GM13977 (cell line): Measurements from ENCODE around the gene TUT1.

Experiments
- DNase-seq: peaks from one replicate; pipeline ENCODE4 v3.0.0; 2012; ENCODE audit warnings: low spot score
- in situ Hi-C: fragments of 300-500 bp; cut with MboI; formaldehyde crosslinking; loops from one replicate; pipeline ENCODE4 v1.12.0; 2022; ENCODE audit warnings: low sequenced_read_pairs, low pct_unique_long_range_greater_than_20kb, mixed read lengths, inconsistent platforms; ENCODE audit not compliant: unreplicated experiment
- TF ChIP-seq, protein P1 (sequence below): IDR thresholded peaks from 2 replicates; pipeline ENCODE4 v1.5.1; 2012; ENCODE audit warnings: mild to moderate bottlenecking, control low read depth; ENCODE audit not compliant: insufficient read depth; ENCODE audit errors: extremely low read depth, missing control alignments

The TUT1 gene

DNA sequence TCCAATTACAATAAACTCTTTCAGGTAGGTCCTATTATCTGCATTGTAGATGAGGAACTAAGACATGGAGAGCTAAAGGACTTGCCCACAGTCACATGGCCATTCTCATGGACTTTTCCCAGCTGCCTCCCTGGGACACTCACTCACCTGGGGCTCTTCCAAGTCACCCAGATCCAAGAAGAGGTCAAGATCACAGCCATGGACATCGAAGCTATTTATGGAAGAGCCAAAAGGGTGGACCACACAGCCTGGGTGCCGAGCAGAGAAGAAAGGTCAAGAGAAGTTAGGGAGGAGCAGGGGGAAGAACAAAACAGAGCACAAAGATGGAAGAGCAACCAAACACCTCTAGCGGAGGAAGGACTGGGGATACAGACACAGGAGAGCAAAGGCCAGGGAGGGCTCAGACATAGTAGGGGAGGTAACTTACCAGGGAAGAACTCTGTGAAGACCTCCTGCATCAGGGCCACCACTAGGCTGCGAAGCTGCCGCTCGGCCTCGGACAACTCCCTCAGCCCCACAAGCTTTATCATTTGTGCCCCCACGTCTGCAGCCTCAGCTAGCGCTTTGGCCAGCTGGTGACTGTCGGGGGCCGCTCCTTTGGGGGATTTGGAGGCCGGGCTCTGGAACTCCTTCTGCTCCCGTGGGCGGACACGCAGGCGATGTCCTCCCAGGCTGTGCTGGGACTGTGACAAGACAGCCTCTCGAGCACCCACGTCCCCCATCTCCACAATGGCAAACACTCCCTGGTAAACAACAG, 10.2 kb downstream of the TUT1 start:
- in situ Hi-C loops: no loop called here
- no peak for DNase-seq
- TF ChIP-seq, protein P1, sequence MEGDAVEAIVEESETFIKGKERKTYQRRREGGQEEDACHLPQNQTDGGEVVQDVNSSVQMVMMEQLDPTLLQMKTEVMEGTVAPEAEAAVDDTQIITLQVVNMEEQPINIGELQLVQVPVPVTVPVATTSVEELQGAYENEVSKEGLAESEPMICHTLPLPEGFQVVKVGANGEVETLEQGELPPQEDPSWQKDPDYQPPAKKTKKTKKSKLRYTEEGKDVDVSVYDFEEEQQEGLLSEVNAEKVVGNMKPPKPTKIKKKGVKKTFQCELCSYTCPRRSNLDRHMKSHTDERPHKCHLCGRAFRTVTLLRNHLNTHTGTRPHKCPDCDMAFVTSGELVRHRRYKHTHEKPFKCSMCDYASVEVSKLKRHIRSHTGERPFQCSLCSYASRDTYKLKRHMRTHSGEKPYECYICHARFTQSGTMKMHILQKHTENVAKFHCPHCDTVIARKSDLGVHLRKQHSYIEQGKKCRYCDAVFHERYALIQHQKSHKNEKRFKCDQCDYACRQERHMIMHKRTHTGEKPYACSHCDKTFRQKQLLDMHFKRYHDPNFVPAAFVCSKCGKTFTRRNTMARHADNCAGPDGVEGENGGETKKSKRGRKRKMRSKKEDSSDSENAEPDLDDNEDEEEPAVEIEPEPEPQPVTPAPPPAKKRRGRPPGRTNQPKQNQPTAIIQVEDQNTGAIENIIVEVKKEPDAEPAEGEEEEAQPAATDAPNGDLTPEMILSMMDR: no peak

DNA sequence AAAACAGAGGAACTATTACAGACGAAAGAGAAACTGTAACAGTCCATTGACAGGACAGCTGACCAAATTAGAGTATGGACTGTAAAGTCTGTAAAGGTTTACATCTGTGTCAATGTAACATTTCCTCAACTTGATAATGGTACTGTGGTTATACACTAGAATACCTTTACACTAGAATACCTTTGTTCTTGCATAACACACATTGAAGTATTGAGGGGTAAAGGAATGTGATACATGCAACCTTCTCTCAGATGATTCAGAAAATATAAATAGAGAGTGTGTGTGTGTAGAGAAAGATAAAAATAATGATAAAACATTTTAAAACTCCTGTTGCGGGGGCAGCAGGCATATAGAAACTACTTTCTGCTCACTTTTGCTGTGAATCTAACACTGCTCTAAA, 12.1 kb downstream of the TUT1 start:
- no peak for DNase-seq
- in situ Hi-C loops: no loop called here
- TF ChIP-seq, protein P1: no peak

DNA sequence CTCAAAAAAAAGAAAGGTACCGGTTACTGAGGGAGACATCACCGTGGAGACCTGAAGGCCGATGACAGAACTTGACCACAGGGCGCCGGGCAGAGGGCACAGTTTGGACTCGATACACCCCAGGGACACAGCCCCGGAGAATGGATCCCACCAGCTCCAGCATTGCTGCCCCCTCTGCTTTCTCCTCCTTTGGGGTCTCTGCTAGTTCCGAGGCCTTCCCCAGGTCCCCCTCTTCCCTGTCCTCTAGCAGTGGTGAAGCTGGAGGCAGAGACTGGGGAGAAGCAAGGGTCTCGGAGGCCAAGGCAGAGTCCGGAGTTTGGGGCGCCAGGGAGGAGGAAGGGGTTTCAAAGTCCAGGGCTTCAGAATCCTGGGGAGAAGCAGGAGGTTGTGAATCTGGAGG, 12.8 kb downstream of the TUT1 start:
- TF ChIP-seq, protein P1: no peak
- in situ Hi-C loops: no loop called here
- no peak for DNase-seq

GRCh38 chr11:62577046-62577714, 14.1 kb downstream of the TUT1 start:
- DNase-seq: no peak
- TF ChIP-seq, protein P1: no peak
- in situ Hi-C loops: no loop called here

GRCh38 chr11:62575837-62576236, 15.5 kb downstream of the TUT1 start:
- in situ Hi-C loops: no loop called here
- TF ChIP-seq, protein P1: no peak
- DNase-seq: no peak

- in situ Hi-C loops: no loop called here
- TF ChIP-seq, protein P1: no peak
- DNase-seq: no peak
Measured at GRCh38 chr11:62575156-62575555, 16.2 kb downstream of the TUT1 start.
